Fibroblast of skin of right quadriceps (primary cell): ENCODE results near the gene KISS1R.
A peak's percentile ranks its signal among the peaks of the same experiment; 100 is the strongest.

Experiments
- DNase-seq: peaks from one replicate; pipeline ENCODE4 v3.0.0-alpha.2; 2013

KISS1R gene

DNA sequence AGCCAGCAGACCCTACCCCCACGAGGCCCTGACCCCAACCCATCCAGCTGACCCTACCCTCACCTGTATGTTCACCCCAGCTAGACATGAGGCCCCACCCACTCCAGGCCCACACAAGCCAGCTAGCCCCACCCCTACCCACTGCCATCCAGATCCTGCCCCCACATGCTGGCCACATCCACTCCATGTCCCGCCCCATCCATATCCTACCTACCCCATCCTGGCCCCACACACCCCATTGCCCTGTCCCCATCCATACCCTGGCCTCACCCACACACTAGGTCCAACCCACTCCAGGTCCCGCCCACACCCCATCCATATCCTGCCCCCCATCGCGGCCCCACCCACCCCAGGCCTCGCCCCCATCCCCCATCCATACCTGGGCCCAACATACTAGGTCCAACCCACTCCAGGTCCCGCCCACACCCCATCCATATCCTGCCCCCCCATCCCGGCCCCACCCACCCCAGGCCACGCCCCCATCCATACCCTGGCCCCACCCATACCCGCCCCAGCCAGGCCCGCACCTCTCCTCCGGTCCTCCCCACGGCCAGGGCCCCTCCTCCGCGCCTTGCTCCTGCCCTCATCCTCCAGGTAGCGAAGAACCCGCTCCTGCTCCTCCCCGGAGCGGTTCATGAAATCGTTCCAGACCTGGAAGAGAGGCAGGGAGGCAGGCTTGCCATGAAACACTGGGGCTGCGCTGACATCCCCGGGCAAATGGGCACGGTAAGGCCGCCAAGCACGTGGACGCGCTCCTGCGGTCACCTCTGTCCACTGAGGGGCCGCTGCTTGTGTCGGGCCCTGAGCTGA is 16.6 kb upstream of the KISS1R start:
- no peak for DNase-seq

DNA sequence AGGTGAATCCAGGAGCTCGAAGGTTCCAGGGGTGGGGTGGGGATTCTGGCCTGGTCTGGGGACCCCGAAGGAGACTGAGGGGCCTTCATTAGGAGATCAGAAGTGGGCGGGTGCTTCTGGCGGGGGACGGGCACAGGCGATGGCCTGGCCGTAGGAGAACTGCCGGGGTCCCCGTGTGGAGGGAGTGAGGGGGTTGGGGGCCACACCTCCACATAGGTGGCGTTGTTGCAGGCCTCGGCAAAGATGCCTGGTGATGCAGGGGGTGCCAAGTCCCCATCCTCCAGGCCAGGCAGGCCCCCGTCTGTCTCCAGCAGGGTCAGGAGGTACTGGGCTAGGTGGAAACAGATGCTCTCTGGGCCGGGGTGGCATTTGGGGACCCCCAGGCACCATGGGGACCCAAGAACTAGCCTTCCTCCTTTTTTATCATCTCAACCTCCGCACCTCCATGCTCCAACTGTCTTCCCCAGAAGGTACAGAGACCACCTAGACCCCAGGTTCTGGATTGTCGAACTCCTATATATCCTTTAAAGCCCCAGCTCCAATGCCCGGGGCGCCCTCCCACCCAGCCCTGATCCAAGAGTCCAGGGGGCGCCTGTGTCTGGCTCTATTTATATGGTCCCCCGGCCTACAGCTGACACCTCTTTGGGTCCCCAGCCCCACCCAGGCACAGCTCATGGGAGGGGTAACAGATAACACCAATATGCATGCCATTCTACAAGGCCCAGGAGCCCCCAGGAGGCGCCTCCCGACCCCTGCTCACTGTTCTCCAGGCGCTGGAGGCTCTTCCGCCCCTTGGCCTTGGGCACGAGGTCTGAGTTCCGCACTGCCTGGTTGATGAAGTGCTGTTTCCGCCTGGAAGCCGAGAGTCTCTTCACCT is 15.7 kb upstream of the KISS1R start:
- no peak for DNase-seq

DNA sequence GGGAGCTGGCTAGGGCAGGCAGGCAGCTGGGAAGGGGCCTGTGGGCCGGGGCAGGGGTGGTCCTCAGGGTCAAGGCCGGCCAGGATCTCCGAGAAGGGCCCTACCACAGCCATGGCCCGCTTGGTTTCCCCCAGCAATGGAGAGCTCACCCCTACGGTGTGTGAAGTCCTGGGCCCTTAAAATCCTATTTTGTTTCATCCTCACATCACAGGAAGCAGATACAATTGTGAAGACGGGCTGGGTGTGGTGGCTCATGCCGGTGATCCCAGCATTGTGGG is 15.1 kb upstream of the KISS1R start:
- DNase-seq, result no peak

DNA sequence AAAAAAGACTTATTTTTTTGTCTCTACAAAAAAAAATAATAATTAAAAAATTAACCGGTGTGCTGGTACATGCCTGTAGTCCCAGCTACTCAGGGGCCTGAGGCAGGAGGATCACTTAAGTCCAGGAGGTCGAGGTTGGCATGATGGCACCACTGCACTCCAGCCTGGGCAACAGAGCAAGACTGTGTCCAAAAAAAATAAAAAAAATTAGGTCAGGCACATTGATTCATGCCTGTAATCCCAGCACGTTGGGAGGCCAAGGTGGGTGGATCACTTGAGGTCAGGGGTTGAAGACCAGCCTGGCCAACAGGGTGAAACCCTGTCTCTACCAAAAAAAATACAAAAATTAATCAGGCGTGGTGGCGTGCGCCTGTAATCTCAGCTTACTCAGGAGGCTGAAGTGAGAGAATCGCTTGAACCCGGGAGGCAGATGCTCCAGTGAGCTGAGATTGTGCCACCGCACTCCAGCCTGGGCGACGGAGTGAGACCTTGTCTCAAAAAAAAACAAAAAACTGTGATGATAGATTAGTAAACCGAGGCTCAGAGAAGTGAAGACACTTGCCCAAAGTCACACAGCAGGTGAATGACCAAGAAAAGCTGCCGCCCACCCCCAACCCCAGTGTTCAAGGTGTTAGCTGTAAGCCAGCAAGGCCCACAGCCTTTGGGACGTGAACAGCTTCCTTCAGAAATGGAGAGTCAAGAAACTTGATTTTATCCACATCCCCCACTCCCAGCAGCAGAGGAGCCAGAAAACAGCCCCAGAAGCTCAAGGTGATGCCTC is 14.5 kb upstream of the KISS1R start:
- DNase-seq, result no peak

DNA sequence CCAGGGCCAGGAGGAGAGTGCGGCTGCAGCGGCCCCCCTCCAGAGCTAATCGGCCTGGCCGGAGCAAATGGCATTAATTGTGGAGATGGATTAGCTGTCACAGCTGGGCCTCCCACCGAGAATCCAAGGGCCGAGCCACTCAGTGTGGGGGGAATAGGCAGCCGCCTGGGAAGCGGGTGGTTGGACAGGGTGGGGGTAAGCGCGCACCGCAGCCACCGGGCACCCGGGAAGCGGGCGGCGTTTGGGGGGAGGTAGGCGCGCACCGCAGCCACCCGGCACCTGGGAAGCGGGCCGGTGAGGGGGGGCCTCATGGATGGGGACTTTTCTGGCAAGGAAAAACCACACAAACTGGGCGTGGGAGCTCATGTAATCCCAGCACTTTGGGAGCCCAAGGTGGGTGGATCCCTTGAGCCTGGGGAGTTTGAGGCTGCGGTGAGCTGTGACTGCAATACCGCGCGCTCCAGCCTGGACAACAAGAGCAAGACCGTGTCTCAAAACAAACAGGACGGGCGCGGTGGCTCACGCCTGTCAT is 13.8 kb upstream of the KISS1R start:
- no peak for DNase-seq

DNA sequence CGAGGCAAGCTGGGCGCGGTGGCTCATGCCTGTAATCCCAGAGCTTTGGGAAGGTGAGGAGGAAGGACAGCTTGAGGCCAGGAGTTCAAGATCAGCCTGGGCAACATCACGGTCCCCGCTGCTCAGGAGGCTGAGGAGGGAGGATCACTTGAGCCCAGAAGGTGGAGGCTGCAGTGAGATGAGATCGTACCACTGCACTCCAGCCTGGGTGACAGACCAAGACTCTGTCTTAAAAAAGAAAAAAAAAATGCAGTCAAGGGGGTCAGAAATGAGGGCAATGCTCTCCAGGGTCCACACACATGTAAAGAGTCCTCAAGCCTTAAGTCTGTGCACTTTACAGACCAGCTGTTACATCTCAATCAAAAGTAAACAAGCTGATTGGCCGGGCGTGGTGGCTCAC is 12.6 kb upstream of the KISS1R start:
- no peak for DNase-seq

DNA sequence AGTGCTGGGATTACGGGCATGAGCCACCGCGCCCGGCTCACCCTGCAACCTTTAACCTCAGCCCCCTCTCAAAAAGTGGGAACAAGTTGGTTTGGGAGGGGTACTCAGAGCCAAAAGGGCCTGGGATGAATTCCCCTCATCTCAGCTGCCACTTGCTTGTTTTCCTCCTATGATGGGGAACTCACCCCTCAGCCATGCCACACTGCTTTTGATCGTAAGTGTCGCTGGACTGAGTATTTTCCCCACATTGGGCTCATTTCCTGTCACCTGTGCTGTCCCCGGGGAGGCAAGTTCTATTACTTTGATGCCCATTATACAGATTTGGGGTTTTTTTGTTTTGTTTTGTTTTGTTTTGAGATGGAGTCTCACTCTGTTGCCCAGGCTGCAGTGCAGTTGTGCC is 10.7 kb upstream of the KISS1R start:
- DNase-seq, result no peak

DNA sequence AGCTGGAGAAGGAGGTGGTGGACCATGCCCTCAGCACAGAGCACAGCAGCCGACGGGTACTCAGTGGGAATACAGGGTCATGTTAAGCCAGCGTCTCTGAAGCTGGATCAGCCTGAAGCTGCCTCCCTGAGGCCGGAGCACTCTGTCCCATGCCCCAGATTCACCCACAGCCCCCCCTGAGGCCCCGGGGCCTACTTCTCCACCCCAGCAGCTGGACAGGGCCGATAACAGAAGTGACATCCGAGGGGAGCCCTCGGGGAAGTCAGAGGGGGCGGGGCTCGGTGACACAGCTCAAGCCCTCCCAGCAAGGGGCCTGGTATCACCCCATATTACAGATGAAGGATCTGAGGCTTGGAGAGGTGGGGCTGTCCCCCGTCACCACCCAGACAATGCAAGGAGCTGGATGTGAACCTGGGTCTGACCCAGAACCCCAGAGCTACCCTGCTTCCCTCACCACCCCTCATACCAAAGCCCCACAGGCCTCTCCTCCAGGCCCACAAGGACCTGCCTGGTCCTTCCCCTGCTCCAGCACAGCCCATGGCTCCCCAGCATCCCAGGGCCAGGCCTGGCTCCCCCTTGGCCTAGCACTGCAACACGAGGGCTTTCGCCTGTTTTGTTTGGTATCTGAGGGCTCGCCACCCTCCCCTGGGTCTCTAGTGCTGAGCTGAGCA is 9.8 kb upstream of the KISS1R start:
- DNase-seq, result no peak

DNA sequence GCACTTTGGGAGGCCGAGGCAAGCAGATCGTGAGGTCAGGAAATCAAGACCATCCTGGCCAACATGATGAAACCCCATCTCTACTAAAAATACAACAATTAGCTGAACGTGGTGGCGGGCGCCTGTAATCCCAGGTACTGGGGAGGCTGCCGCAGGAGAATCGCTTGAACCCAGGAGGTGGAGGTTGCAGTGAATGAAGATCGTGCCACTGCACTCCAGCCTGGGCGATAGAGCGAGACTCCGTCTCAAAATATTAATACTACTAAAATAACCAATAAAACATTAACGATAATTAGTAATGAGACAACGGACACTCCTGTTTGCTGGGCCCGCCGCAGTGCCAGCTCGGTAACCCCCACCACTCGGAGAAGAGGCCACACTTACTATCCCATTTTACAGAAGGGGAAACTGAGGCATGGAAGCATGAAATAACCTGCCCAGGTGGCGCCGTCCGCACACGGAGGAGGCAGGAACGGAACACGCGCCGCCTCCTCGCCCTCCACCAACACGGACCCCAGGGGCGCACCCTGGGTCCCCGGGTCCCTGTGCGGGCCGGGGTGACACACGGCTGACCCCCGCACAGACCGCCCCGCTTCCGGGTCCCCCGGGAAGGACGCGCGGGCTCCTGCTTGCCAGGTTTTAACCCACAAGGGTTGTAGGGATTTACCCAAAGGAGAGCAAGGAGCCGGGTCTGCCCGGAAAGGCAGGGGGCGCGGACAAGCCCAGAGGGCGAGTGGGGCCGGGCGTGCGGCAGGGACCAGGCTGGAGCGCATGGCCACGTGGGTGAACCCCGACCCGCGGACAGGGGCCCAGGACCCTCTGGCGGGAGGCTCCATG is 5.7 kb upstream of the KISS1R start:
- no peak for DNase-seq

DNA sequence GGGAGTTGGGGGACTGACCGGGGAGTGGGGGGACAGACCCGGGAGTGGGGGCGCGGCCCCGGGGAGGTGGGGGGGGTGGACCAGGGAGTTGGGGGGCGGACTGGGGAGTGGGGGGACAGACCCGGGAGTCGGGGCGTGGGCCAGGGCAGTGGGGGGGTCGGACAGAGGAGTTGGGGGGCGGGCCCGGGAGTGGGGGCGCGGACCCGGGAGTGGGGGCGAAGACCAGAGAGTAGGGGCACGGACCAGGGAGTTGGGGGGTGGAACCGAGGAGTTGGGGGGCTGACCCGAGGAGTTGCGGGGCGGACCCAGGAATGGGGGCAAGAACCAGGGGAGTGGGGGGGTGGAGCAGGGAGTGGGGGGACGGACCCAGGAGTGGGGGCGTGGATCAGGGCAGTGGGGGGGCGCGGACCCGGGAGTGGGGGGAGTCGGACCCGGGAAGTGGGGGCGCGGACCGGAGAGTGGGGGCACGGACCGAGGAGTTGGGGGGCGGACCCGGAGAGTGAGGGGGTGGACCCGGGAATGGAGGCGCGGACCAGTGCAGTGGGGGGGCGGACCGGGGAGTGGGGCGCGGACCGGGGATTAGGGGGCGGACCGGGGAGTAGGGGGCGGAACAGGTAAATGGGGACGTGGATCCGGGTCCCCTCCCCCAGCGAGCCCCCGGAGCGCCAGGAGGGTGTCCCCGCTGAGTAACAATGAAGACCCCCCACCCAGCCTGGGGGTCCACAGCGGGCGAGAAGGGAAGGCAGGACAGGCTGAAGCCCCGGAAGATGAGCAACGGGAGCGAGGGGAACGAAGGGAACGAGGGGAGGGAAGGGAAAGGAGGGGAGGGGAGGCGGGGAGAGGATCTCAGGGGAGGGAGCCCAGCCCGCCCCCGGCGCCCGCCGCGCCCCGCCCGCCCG is 4.7 kb upstream of the KISS1R start:
- DNase-seq, result no peak

DNA sequence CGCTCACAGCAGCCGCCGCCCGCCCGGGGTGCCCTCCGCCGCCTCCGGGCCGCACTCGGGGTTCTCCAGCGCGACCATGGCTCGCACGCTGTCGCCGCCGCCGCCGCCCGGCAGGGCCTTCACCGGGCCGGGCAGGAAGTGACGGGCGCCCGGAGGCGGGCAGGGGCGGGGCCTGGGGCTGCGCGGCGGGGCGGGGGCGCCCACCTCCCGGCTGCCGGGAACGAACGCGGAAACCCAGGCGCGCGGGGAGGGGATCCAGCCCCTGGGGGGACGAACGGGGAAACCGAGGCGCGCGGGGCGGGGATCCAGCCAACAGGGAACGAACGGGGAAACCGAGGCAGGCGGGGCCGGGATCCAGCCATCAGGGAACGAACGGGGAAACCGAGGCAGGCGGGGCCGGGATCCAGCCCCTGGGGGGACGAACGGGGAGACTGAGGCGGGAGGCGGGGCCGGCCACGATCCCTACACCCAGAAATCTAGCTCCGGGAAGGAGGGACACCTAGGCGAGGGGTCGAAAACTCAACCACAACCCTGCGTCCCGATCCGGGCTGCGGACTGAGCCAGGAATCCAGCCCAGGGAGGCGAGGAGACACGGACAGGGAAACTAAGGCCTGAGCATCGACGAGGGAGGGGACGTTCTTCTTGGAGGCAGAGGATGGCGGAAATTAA is 3.9 kb upstream of the KISS1R start, which contains the start of gene R3HDM4:
TSS of gene R3HDM4 (minus strand) at position 140 of the 669 bp plus-strand sequence. CDS start at position 78, 62 bp downstream.
- peak; percentile 64 for DNase-seq

DNA sequence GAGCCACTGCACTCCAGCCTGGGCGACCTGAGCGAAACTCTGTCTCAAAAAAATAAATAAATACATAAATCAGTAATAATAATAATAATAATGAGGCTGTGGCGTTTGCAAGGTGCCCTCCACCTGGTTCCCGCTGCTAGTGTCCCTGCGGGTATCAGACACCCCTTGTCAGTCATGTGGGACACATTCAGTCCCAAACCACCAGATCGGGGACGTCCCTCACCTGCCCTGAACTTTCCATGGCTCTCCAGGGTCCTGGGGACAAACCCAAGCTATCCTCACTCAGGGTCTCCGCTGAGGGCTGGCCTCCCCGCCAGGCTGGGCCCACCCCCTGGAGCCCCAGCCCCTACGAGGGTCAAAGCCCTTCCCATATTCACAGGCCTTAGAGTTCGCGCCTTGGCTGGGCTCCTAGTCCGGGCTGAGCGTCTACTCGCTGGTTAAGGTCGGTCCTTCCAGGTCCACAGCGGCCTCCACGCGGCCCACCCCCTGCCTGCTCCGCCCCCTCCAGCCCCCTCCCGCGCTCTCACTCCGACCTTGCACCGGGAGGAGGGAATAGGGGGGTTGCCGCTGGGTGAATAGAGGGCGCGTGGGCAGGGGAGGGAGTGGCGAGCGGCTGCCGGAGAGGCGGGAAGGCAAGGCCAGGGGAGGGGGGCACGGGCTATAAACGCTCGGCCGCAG is 349 bp upstream of the KISS1R start:
- no peak for DNase-seq

DNA sequence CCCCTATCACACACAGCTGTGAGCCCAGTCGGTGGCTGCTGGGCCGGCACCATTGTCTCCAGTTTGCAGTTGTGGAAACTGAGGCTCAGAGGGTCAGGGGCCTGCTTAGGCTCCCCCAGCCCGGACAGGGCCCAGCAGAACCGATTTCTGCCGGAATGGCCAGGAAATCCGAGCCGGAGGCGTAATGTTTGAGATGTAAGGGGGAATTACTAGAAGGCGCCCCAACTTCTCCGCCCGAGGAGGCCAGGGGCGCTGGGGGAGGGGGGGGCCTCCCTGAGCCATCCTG is 962 bp downstream of the KISS1R start:
- DNase-seq, result no peak

DNA sequence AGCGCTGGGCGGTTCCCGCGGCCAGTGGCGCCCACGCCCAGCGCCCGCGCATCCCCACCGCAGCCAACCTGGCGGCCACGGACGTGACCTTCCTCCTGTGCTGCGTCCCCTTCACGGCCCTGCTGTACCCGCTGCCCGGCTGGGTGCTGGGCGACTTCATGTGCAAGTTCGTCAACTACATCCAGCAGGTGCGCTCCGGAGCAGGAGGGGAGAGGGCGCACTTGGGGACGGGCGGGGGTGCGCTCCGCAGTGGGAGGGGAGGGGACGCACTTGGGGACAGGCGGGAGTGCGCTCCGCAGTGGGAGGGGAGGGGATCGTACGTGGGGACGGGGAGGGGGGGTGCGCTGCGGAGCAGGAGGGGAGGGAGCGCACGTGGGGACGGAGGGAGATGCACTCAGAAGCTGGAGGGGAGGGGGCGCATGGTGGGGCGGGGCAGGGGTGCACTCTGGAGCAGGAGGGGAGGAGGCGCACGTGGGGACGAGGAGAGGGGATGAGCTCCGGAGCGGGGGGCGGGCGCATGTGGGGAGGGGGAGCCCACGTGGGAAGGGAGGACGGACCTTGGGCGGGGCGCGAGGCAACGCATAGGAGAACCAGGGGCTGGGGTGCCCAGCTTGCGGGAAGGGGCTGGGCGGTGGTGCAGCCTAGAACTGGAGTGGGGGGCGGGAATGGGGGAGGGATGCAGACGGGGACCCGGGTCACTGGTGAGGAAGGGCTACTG is 1.5 kb downstream of the KISS1R start:
- no peak for DNase-seq

DNA sequence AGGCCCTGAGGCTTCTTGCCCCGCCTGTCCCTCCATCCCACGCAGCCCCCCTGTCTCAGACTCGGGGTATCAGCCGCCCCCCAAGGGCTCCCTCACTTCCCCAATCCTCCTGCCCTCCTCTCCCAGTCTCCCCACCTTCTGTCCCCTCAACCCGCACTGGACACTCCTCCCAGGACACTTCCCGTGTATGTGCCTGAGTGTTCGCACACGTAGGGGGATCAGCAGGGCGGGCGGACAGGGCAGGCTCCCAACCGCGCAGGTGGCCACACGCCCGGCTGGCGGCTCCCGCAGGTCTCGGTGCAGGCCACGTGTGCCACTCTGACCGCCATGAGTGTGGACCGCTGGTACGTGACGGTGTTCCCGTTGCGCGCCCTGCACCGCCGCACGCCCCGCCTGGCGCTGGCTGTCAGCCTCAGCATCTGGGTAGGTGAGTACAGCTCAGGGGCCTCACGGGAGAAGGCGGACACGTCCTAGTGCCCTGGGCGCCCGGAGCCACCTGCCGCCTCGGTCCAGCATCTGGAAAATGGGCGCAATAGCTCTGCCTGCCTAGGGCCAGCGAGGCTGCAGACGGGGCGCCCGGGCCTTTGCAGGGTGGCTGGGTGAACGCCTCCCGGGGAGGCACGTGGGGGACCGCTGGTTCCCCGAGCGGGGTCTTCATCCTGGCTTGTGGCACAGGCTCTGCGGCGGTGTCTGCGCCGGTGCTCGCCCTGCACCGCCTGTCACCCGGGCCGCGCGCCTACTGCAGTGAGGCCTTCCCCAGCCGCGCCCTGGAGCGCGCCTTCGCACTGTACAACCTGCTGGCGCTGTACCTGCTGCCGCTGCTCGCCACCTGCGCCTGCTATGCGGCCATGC is 2.3 kb downstream of the KISS1R start:
- DNase-seq, result no peak

DNA sequence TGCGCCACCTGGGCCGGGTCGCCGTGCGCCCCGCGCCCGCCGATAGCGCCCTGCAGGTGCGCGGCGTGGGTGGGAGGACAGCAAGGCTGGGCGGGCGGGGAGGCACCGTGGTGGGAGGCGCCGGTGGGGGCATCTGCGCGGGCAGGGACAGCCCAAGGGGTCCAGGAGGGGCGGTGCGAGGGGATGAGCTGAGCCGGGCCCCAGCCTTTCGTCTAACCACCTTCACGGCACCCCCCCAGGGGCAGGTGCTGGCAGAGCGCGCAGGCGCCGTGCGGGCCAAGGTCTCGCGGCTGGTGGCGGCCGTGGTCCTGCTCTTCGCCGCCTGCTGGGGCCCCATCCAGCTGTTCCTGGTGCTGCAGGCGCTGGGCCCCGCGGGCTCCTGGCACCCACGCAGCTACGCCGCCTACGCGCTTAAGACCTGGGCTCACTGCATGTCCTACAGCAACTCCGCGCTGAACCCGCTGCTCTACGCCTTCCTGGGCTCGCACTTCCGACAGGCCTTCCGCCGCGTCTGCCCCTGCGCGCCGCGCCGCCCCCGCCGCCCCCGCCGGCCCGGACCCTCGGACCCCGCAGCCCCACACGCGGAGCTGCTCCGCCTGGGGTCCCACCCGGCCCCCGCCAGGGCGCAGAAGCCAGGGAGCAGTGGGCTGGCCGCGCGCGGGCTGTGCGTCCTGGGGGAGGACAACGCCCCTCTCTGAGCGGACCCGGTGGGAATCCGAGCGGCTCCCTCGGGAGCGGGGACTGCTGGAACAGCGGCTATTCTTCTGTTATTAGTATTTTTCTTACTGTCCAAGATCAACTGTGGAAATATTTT is 3.1 kb downstream of the KISS1R start:
- DNase-seq, result no peak

DNA sequence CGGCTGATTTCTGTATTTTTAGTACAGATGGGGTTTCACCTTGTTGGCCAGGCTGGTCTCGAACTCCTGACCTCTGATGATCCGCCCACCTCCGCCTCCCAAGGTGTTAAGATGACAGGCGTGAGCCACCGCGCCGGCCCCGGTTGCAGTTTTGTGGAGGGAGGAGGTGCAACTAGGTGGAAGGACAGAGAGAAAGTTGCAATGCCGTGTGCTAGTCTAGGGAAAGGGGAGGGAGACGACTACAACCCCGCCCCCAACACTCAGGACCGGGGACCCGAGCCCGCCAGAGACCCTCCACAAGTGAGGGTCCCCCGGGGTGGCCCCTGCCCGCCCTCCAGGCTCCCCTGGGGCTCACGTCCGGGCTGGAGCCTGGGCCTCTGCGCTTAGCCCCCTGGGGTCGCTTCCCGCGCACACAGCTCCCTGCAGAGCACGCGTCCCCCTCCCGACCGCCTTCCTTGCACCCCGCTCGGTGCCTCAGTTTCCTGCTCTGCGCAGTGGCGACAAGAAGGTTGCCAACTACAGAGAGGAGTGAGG is 7.5 kb downstream of the KISS1R start:
- DNase-seq, result no peak
